HAP-1 (cell line): ENCODE measurements around the gene TCF3.
"Not testable (repeated sequence)": the region's sequence is repeated elsewhere in the genome, so short reads cannot be mapped to it uniquely, and the experiment has no call there.

ENCODE experiments used
- DNase-seq, 2 experiments: peaks; one replicate each; pipeline ENCODE4 v3.0.0-alpha.2; 2016 to 2020; ENCODE audit warnings: low spot score in 2 of 2
- H3K27me3 ChIP-seq: fragments of 250-450 bp; sonication (Bioruptor Pico); 2 replicates; pipeline ENCODE4 v1.5.1; 2020; ENCODE audit warnings: low read depth, mild to moderate bottlenecking, moderate library complexity
- H3K36me3 ChIP-seq: fragments of 250-450 bp; sonication (Bioruptor Pico); replicated peaks from 2 replicates; pipeline ENCODE4 v1.5.1; 2020; ENCODE audit warnings: mild to moderate bottlenecking
- H3K4me1 ChIP-seq: fragments of 250-450 bp; sonication (Bioruptor Pico); 2 replicates; pipeline ENCODE4 v1.5.1; 2020; ENCODE audit warnings: mild to moderate bottlenecking
- H3K4me3 ChIP-seq: fragments of 250-450 bp; sonication (Bioruptor Pico); 2 replicates; pipeline ENCODE4 v1.5.1; 2020; ENCODE audit warnings: mild to moderate bottlenecking, moderate library complexity
- H3K9me3 ChIP-seq: fragments of 250-450 bp; sonication (Bioruptor Pico); 2 replicates; pipeline ENCODE4 v1.5.1; 2020; ENCODE audit warnings: mild to moderate bottlenecking, moderate library complexity
- in situ Hi-C: fragments of 300-500 bp; cut with MboI; formaldehyde crosslinking; loops from 3 replicates; pipeline ENCODE4 v1.14.3; 2020; ENCODE audit warnings: low sequenced_read_pairs, inconsistent platforms, mixed read lengths

The TCF3 gene

GRCh38 chr19:1668048-1668485, 15.7 kb upstream of the TCF3 start:
- no peak overlapping the region for H3K4me3 ChIP-seq
- in situ Hi-C loops = no loop called here

GRCh38 chr19:1665565-1666047, 13.2 kb upstream of the TCF3 start:
- Histone ChIP-seq H3K9me3 (no peaks in the 10 kb centered on the region), H3K4me3 (no peak overlapping the region), H3K36me3 (no peaks in the 10 kb centered on the region), H3K27me3 (peaks cover 19% of the 10 kb centered on the region), H3K4me1 (0 out of 2 replicates have a peak, but pooled peaks cover 4% of the 10 kb centered on the region)
- in situ Hi-C loops = no loop called here
- no peak for DNase-seq

More at GRCh38 chr19:1668048-1668485, 15.7 kb upstream of the TCF3 start:
- DNase-seq = no peak
- peaks cover 10% of the 10 kb centered on the region; the same call in 1 of the 2 replicates for H3K4me1 ChIP-seq
- no peaks in the 10 kb centered on the region for H3K36me3 ChIP-seq
- no peaks in the 10 kb centered on the region for H3K9me3 ChIP-seq
- peaks cover 23% of the 10 kb centered on the region for H3K27me3 ChIP-seq

DNA sequence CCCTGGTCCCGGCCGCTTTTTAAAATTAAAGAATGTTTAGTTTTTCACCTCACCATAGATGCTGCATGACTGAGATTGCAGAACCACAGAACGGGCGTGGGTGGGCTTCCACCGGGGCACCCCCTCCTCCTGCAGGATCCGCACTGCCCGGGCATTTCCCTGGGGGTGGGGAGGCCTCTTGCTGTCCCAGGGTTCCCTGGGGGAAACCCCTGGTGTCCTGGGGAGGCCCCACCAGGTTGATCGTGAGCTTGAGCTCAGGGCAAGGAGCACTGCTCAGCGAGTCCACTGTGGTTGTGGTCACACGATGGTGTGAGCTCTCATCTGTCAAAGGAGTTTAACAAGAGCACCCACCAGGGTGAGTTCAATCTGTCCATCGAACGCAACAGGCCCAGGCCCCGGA, 11.4 kb upstream of the TCF3 start:
- Histone ChIP-seq H3K4me1 (no peaks in the 10 kb centered on the region), H3K9me3 (no peaks in the 10 kb centered on the region), H3K27me3 (peaks cover 11% of the 10 kb centered on the region), H3K36me3 (no peaks in the 10 kb centered on the region), H3K4me3 (no peak overlapping the region)
- in situ Hi-C loops = no loop called here
- no peak for DNase-seq

DNA sequence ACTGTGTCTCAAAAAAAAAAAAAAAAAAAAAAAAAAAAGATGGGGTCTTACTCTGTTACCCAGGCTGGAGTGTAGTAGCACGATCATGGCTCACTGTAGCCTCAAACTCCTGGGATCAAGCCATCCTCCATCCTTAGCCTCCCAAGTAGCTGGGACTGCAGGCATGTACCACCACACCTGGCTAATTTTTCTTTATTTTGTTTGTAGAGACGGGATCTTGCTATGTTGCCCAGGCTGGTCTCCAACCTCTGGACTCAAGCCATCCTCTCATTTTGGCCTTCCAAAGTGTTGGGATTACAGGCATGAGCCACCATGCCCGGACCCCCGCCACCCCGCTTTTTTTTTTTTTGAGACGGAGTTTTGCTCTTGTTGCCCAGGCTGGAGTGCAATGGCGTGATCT, 10.8 kb upstream of the TCF3 start:
- H3K9me3 ChIP-seq, DNase-seq, in situ Hi-C loops, H3K36me3 ChIP-seq, H3K4me1 ChIP-seq, H3K4me3 ChIP-seq, H3K27me3 ChIP-seq: not testable (repeated sequence)

DNA sequence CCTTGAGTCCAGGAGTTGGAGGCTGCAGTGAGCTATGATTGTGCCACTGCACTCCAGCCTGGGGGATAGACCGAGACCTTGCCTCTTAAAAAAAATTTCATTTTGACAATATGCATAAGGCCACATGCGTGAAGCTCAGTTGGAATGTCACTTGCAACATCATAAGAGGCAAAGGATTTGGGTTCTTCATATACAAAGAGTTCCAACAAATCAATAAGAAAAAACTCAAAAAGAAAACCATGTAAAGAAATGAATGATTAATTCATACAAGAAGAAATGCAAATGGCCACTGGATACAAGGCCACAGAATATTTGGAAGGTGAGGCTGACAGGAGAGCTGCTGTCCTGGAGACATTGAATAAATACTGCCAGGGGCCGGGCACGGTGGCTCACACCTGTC, 9.6 kb upstream of the TCF3 start:
- H3K9me3 ChIP-seq = no peaks in the 10 kb centered on the region
- no peak for DNase-seq
- H3K36me3 ChIP-seq = no peaks in the 10 kb centered on the region
- no peaks in the 10 kb centered on the region for H3K4me1 ChIP-seq
- H3K4me3 ChIP-seq = no peak overlapping the region
- H3K27me3 ChIP-seq = no peaks in the 10 kb centered on the region
- in situ Hi-C loops = no loop called here

DNA sequence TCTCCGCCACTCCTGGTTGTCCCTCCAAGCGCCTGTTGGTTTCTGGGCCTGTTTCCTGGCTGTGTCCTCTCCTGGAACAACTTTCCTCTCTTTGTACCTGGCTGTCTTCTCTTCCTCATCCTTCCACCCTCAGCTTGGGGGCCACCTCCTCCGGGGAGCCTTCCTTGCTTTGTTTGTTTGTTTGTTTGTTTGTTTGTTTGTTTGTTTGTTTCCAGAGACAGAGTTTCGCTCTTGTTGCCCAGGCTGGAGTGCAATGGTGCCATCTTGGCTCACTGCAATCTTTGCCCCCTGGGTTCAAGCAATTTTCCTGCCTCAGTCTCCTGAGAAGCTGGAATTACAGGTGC, 6.6 kb upstream of the TCF3 start:
- no peaks in the 10 kb centered on the region for H3K9me3 ChIP-seq
- H3K36me3 ChIP-seq = no peaks in the 10 kb centered on the region
- DNase-seq = no peak
- no peak overlapping the region for H3K4me3 ChIP-seq
- in situ Hi-C loops = no loop called here
- H3K27me3 ChIP-seq = no peaks in the 10 kb centered on the region
- H3K4me1 ChIP-seq = no peaks in the 10 kb centered on the region

- no peaks in the 10 kb centered on the region for H3K27me3 ChIP-seq
- in situ Hi-C loops = no loop called here
- H3K4me1 ChIP-seq = no peaks in the 10 kb centered on the region
These were observed 6.0 kb upstream of the TCF3 start for GRCh38 chr19:1658150-1659083.

GRCh38 chr19:1657746-1658145, 5.3 kb upstream of the TCF3 start:
- no peak overlapping the region for H3K4me3 ChIP-seq
- no peaks in the 10 kb centered on the region for H3K27me3 ChIP-seq
- in situ Hi-C loops = no loop called here
- no peak for DNase-seq
- no peaks in the 10 kb centered on the region for H3K4me1 ChIP-seq
- H3K9me3 ChIP-seq = no peaks in the 10 kb centered on the region
- H3K36me3 ChIP-seq = no peaks in the 10 kb centered on the region

More at GRCh38 chr19:1658150-1659083, 6.0 kb upstream of the TCF3 start:
- Histone ChIP-seq H3K9me3 (no peaks in the 10 kb centered on the region), H3K36me3 (no peaks in the 10 kb centered on the region), H3K4me3 (no peak overlapping the region)
- no peak for DNase-seq

- no peak for DNase-seq
- Histone ChIP-seq H3K9me3 (no peaks in the 10 kb centered on the region), H3K4me3 (no peak overlapping the region), H3K27me3 (no peaks in the 10 kb centered on the region), H3K4me1 (no peaks in the 10 kb centered on the region), H3K36me3 (no peaks in the 10 kb centered on the region)
- in situ Hi-C loops = no loop called here
These were observed 4.6 kb upstream of the TCF3 start for GRCh38 chr19:1656988-1657536.

GRCh38 chr19:1655987-1656608, 3.7 kb upstream of the TCF3 start:
- H3K36me3 ChIP-seq = no peaks in the 10 kb centered on the region
- H3K9me3 ChIP-seq = no peaks in the 10 kb centered on the region
- no peak overlapping the region for H3K4me3 ChIP-seq
- DNase-seq = no peak
- in situ Hi-C loops = no loop called here
- H3K27me3 ChIP-seq = no peaks in the 10 kb centered on the region
- H3K4me1 ChIP-seq = no peaks in the 10 kb centered on the region

DNA sequence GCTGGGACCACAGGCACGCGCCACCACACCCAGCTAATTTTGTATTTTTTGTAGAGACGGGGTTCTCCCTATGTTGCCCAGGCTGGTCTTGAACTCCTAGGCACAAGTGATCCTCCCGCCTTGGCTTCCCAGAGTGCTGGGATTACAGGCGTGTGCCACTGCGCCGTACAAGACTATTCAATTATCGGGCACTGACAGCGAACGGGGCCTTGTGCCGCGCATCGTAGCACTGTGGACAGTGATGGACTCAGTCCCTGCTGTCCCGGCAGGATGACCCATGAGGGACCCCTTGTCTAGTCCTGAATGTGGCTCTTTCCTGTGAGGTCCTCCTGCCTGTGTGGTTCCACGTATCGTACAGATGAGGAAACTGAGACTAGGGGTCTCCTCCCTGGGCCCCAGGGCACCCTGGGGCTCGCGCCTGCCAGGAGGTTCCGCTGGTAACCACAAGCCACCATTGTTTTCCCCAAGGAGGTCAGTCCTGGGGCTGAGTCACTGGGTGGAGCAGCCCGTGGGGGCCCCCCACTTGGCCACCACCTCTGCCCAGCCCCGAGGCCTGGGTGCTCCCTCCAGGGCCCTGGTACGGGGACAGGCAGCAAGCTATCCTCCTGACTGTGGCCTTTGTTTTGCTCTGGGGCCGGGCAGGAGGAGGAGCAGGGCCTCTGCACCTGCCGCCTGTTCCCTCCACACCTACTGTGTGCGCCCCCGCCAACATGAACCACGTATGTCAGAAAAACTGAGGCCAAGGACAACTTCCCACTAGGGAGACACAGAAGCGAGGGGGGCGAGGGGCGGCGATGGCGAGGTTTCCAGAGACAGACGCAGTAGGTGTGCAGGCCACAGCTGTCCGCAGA, 2.9 kb upstream of the TCF3 start:
- in situ Hi-C loops = no loop called here
- DNase-seq = no peak
- Histone ChIP-seq H3K36me3 (no peaks in the 10 kb centered on the region), H3K4me3 (no peak overlapping the region), H3K4me1 (no peaks in the 10 kb centered on the region), H3K27me3 (no peaks in the 10 kb centered on the region), H3K9me3 (no peaks in the 10 kb centered on the region)

- in situ Hi-C loops = no loop called here
- no peaks in the 10 kb centered on the region for H3K4me1 ChIP-seq
- no peak for DNase-seq
- H3K9me3 ChIP-seq = no peaks in the 10 kb centered on the region
- H3K27me3 ChIP-seq = no peaks in the 10 kb centered on the region
- peaks cover 10% of the 10 kb centered on the region for H3K36me3 ChIP-seq
- no peak overlapping the region for H3K4me3 ChIP-seq
These were observed 1.9 kb upstream of the TCF3 start for GRCh38 chr19:1654178-1654792.

DNA sequence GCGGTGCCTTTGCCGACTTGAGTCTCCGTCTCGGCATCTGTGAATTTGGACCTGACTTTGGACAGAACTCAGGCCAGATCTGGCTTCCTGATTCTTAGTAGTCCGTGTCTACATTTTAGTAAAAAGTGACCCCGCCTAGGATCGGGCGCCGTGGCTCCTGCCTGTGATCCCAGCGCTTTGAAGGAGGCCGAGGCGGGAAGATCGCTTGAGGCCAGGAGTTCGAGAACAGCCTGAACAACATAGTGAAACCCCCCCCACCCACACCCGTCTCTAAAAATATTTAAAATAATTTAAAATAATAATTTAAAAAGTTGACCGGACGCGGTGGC, 849 bp upstream of the TCF3 start:
- no peak for DNase-seq
- H3K4me3 ChIP-seq = peak overlapping the region; percentile 83
- in situ Hi-C loops = no loop called here
- no peaks in the 10 kb centered on the region for H3K9me3 ChIP-seq
- no peaks in the 10 kb centered on the region for H3K27me3 ChIP-seq
- H3K36me3 ChIP-seq = peaks cover 20% of the 10 kb centered on the region
- H3K4me1 ChIP-seq = no peaks in the 10 kb centered on the region
